Pulmonary artery endothelial cell (primary cell): ENCODE measurements around the gene GNG3. TPM values are rescaled to one million over a fixed set of nuclear protein-coding genes. Genes with fewer than 3 reads are reported as not detected.
"Not testable (repeated sequence)": the region's sequence is repeated elsewhere in the genome, so short reads cannot be mapped to it uniquely, and the experiment has no call there.

Experiments used
- DNase-seq: peaks from one replicate; pipeline ENCODE4 v3.0.0-alpha.2; 2011; ENCODE audit warnings: low read depth, low spot score
- total RNA-seq: library from RNA; depleted of rRNA; stranded (reverse); fragments of >200 nt; gene quantifications from 2 replicates; pipeline ENCODE4 v1.2.3, GENCODE V29; 2014

Gene GNG3
- total RNA-seq = not detected in 2 replicates

DNA sequence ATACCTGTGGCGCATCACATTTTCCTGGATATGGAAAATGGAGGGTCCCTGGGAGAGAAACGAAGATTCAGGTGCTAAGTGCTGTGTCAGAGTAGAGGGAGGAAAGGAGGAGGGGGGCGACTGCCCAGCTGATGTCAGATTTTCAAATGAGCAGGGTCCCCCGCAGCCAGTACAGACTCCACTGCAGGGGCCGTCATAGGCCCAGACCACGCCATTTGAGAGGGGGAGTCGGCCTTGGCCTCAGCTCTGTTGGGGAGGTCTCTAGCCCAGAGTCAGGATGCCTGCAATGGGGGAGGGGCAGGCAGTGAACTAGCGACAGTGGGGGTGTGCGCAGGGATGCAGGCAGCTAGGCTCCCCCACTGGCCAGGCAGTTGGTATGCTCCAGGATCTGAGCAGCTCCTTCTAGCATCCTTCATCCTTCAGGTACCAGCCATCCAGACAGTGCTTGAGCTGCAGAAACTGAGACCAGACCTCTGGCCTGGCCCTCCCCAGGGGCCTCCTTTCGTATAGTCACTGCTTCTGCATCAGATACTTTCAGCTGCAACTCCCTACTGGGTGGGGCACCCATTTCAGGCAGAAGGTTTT is at the start of gene GNG3, which contains the start of gene BSCL2:
Gene GNG3 (plus strand): TSS at position 400 of the 585 bp plus-strand sequence. CDS start 620 bp downstream, outside the sequence.
Gene BSCL2 (minus strand): TSS at position 148 of the 585 bp plus-strand sequence. CDS start 229 bp downstream, outside the sequence.
- no peak for DNase-seq

DNA sequence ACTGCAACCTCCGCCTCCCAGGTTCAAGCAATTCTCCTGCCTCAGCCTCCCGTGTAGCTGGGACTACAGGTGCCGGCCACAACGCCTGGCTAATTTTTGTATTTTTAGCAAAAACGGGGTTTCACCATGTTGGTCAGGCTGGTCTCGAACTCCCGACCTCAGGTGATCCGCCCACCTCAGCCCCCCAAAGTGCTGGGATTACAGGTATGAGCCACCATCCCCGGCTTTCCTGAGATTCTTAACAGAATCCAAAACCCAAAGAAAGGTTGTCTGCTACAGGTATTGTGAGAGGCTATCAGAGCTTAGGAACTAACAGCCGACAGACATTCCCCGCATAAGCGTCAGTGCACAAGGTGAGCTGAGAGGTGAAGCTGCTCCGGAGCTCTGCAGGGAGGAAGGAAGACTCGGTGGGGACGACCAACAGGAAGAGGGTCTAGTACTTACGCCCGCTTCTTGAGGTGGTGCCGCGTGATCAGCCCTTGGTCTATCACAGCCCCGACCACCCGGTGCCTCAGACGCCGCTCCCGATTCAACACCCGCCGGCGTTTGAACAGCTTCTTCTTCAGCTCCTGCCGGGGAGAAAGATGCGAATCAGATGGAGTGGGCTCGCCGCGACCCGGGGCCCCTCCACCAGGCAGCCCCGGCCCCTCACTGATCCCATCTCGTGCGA is 42.9 kb upstream of the GNG3 start:
- no peak for DNase-seq

DNA sequence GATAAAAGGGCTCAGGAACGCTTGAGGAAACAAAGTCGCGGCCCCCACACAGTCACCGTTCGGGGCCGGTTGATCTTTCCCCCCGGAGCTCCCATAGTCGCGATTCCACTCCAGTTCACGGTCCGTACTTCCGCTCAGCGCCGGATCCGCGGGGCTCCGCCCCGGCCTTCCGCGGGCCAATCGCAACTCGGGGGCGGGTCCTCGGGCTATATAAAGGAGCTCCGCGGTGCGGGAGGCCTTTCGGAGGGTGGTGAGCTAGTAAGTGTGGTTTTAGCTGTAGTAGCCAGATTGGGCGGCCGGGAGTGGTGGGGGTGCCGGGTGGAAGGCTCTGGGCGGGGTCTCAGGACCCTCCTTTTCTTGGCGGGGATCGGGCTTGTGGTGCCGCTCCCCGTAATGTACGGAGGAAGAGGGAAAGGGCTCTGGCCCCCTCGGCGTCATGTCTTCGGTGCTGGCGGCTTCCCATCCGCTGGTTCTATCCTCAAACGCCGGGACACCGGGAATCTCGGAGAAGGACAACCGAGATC is 42.3 kb upstream of the GNG3 start, which contains the start of the genes C11orf98 and CSKMT:
Gene C11orf98 (minus strand): TSS at position 136 of the 524 bp plus-strand sequence. CDS start 41 bp downstream, at position 95.
Gene CSKMT (plus strand): TSS at position 238 of the 524 bp plus-strand sequence. CDS start 568 bp downstream, outside the sequence.
- DNase-seq = peak; percentile 71

DNA sequence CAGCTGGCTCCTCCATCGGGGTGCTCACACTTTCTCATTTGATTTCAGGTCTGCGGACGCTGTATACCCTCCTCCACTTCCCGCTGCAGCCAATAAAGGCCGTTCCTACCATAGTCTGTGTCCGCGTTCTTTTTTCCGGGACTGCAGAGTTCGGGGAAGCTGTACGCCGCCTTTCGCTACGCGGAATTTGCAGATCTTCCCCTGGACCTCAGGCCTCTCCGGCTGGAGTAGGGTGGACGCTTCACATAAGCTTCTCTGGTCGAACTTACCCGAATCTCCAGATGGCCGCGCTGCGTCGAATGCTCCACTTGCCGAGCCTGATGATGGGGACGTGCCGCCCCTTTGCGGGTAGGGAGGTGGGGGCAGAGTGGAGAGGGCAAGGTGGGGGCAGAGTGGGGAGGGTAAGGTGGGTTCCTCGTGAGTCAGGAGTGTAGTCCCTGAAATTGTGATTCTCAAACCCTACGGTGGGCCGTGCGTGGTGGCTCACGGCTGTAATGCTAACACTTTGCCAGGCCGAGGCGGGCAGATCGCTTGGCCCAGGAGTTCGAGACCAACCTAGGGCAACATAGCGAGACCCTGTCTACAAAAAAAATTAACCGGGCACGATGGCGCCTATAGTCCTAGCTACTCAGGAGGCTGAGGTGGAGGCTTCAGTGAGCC is 41.7 kb upstream of the GNG3 start:
- peak; percentile 30 for DNase-seq

DNA sequence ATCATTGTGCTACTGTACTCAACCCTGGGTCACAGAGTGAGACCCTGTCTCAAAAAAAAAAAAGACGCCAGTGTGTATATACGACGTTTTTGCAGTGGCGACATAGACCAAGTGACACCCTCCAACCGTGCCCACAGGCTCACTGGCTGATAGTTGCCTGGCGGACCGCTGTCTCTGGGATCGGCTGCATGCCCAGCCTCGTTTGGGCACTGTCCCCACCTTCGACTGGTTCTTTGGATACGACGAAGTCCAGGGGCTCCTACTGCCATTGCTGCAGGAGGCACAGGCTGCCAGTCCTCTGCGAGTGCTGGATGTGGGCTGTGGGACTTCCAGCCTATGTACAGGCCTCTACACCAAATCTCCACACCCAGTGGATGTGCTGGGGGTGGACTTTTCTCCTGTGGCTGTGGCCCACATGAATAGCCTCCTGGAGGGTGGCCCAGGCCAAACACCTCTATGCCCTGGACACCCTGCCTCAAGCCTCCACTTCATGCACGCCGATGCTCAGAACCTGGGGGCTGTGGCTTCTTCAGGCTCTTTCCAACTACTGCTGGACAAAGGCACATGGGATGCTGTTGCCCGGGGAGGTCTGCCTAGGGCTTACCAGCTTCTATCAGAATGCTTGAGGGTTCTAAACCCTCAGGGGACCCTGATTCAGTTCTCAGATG is 41.1 kb upstream of the GNG3 start:
- DNase-seq = no peak

DNA sequence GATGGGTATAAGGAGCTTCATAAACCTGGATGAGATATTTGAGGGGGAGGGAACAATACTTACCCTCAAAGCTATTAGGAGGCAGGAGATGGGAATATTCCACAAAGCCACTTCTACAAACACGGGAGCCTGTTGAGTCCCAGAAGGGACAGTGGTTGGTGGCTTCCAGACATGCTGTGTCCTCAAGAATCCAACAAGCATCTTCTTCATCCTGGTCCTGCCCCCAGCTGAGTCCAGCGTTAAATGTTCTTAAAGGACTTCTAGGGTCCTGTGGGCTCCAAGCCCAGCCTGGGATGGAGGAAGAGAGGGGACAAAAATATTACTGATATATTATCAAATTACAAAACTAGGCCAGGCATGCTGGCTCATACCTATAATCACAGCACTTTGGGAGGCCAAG is 40.0 kb upstream of the GNG3 start:
- no peak for DNase-seq

DNA sequence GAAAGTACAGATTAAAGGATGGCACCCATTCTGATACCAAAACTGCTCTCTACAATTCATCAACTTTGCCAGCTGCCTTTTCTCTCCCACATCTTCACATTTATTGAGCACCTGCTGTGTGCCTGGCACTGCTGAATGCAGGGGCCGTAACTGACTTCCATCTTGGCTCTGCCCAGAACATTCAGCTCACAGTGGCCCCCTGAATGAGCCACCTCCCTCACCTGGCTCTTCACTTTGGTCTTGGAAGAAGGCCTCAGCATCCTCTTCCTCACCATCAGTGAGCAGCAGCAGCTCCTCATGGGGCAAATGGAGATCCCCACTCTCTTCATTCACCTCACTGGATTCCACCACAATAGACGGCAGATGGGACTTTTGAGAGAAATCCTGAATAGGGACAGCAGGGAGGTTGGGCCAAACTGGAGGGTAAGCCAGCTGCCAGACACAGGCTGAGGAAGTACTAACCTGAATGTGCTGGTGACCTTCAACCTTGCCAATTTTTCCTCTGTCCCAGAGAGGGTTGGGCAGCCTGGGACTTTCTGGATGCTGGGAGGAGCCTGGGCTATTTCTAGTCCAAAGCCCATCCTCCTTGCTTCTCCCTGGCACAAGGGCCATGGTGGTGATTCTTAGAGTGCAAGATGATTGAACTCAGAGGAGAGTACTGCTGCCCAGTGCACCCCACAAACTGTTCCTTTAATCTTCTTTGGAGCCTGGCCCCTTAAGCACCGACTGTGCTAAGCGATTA is 37.9 kb upstream of the GNG3 start:
- no peak for DNase-seq

DNA sequence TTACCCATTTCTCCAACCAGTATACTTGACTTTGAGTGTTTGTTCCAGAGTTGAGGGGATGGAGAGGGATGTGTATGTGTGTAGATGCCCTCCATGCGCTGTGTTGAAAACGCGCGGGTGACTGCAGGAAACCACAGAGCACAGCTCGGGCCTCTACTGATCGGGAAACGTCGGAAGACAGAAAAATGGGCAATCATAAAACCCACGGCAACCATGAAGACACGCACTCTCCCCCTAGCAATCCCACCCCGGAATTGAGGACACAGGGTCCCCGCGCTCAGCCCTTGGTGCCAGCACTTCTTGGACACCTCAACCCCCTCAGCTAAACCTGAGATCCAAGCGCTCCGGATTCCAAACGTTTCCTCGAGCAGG is 36.3 kb upstream of the GNG3 start:
- DNase-seq = no peak

DNA sequence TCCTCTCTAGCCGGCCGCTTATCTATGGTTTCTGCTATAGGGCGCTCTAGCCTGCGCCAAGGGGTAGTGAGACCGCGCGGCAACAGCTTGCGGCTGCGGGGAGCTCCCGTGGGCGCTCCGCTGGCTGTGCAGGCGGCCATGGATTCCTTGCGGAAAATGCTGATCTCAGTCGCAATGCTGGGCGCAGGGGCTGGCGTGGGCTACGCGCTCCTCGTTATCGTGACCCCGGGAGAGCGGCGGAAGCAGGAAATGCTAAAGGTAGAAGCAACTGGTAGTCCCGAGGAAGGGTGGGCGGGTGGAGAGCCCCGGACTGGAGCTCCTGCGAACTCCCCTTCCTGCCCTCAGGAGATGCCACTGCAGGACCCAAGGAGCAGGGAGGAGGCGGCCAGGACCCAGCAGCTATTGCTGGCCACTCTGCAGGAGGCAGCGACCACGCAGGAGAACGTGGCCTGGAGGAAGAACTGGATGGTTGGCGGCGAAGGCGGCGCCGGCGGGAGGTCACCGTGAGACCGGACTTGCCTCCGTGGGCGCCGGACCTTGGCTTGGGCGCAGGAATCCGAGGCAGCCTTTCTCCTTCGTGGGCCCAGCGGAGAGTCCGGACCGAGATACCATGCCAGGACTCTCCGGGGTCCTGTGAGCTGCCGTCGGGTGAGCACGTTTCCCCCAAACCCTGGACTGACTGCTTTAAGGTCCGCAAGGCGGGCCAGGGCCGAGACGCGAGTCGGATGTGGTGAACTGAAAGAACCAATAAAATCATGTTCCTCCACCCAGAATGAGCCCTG is 35.7 kb upstream of the GNG3 start, which contains the start of the genes LBHD1 and UQCC3:
Gene LBHD1 (minus strand): TSS at position 660 of the 782 bp plus-strand sequence. CDS start 2,236 bp downstream, outside the sequence.
Gene UQCC3 (plus strand): TSS at position 66 of the 782 bp plus-strand sequence. CDS start 73 bp downstream, at position 139.
- DNase-seq = peak; percentile 57

DNA sequence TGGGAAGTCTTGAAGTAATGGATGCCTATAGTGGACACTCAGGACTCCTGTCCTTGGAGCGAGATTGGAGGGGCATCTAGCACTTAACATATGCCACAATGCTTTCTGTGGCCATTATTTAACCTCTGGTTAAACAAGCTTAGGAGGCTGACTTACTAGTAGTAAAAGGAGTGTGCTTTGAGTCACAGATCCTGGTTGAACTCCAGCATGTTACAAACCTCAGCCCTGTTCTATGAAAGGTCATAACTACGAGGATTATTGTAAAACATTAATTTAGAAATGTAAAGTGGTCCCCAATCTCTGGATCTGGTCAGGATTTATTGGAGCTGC is 34.3 kb upstream of the GNG3 start:
- DNase-seq = no peak

DNA sequence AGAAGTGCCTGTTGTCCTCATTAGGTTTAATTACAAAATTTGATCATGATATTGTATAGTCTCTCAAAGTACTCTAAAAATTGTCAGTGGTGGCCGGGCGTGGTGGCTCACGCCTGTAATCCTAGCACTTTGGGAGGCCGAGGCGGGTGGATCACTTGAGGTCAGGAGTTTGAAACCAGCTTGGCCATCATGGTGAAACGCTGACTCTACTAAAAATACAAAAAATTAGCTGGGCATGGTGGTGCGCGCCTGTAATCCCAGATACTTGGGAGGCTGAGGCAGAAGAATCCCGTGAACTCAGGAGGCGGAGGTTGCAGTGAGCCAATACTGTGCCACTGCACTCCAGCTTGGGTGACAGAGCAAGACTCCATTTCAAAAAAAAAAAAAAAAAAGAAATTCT is 32.1 kb upstream of the GNG3 start:
- not testable (repeated sequence) for DNase-seq

DNA sequence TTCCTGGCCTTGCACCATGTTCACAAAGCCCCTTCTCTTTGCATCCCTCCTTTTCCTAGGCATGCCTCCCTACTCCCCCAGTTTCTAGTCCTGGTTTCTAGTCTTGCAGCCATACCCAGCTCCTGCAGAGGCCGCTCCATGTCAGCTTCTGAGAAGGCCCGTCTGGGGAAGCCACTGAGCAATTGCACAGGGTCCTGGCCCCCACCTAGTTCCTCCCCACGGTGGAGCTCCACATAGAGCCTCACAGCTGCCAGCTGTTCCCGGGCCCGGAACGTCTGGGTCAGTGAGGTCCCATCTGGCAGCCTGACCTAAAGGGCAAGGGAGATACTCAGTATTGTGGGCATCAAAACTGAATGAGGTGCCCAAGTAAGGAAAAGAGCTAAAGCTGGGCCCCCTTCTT is 30.8 kb upstream of the GNG3 start:
- DNase-seq = no peak

DNA sequence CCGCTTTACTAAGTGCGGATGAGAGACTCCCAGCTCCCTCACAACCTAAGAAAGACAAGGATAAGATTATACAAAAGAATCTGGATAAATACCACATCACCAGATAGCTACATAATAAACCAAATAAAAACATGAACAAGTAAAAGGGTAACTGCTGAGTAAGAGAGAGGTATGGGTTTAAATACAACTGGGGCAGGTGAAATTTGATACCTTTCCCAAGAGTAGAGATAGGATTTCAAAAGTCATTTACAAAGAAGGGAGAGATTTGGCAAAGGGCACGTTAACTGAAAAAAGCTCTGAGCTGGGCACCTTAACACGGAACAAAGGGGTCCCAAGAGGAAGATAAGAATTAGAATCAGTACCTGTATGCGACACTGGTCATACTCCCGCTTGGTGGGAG is 30.3 kb upstream of the GNG3 start:
- no peak for DNase-seq

DNA sequence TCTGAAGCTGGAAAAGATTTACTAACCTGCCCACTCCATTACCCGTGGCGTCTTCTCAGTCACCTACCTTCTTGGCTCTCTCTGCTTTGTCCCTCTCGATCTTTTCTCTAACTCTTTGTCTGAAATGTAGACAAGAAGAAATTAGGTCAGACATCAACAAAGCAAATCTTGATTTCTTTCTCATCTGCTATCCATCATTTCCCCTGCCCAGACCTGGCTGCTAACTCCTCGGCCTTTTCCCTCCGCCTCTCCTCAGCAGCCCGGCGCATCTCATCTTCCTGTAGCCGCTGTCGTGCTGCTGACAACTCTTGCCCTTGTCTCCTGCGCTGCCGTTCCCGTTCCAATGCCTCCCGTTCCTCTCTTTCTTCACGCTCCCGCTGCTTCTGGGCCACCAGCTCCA is 29.8 kb upstream of the GNG3 start:
- DNase-seq = no peak

DNA sequence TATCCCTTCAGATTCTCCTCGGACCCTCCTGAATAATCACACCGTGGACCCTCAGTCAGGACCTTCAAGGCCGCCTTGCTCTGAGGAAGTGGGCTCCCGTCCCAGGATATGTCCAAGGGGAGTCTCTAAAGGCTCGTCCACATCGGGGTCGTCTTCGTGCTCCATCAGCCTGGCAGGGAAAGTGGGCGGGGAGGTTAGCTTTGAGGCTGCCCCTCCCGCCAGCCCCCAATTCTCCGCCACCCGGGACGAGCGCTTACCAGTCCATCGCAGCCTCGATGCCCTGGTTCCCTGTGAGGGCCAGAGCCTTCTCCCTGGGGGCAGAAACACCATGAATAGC is 29.1 kb upstream of the GNG3 start:
- no peak for DNase-seq

DNA sequence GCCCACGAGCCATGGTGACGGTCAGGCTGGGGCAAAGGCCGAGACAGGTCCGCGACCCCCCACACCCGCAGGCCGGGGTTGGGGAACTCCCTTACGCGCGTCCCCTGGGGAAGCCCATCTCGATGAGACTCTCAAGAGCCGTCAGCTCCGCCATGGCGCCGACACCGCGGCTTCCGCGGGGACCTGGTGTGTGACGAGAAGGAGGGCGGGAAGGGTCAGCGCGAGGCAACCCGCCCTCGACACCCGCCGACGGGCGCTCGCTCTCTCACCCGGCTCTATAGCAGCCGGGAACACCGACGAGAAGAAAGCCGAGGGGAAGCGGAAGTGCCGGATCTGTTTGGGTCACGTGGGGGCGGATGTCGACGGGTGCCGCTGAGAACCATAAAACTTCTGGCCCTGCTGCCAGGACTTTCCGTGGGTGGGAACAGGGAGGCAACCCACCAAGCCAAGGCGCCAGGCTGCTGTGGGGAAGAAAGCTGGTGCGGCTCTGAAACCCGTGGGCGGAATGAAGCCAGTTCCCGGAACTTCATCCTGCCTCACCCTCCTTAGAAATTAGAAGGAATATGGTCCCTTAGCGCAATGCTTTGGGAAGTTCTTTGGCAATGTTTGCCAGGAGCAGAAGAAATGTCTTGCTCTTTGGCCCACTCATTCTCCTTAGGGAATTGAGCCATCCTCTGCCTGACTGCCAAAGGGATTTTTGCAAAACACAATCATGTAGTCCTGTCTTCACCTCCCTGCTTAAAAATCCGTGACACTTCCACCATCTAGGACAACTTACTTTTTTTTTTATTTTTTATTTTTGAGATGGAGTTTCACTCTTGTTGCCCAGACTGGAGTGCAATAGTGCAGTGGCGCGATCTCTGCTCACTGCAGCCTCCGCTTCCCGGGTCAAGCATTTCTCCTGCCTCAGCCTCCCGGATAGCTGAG is 28.4 kb upstream of the GNG3 start, which contains the start of gene UBXN1:
Gene UBXN1 (minus strand): TSS at position 304 of the 927 bp plus-strand sequence. CDS start 150 bp downstream, at position 154.
- DNase-seq = peak; percentile 55

DNA sequence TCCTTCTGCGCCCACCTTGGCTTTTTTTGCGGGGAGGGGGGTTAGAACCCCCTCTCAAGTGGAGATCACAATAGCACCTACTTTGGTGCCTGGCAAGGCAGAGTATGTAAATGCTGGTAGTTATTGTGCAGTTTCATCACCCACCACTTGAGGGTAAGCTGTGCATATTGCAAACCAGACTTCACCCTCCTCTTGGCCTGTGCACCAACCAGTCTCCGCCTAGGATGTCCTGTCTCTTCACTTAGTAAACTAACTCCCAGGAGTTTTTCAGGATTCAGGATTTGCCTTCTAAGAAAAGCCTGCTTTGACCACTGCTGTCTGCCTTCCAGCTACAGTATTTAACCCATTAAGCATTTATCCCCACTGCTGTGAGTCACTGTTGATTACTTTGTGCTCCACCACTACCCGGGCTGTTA is 26.6 kb upstream of the GNG3 start:
- peak; percentile 49 for DNase-seq

DNA sequence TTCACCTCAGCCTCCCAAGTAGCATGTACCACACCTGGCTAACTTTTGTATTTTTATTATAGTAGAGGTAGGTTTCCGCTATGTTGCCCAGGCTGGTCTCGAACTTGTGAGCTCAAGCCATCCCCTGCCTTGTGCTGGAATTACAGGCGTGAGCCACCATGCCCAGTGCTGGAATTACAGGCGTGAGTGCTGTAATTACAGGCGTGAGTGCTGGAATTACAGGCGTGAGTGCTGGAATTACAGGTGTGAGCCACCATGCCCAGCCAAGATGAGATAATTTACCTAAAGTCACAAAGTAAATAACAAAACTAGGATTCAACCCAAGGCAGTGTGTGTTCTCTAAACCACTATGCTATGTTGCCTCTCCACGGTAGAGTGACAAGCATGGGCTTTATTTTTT is 25.0 kb upstream of the GNG3 start:
- no peak for DNase-seq
